HL-60/S4 treated with phorbol 12-myristate 13-acetate at 8.2 ng/mL for 4 days and 3 days (cell line): ENCODE data around the gene ST6GALNAC4.

Source experiments
- in situ Hi-C: fragments of 300-500 bp; cut with MboI; formaldehyde crosslinking; loops from 2 replicates; pipeline ENCODE4 v1.15.0; 2022; ENCODE audit warnings: low sequenced_read_pairs

The ST6GALNAC4 gene

GRCh38 chr9:127947841-127948710 lies 31.2 kb upstream of the ST6GALNAC4 start:
- in situ Hi-C loops, result loop anchor here (25.0 kb wide), 1 partner anchor 89 kb away; no protein-coding TSS in a partner anchor

- in situ Hi-C loops, result loop anchor here (25.0 kb wide), 1 partner anchor 91 kb away; no protein-coding TSS in a partner anchor
These were observed 29.9 kb upstream of the ST6GALNAC4 start for GRCh38 chr9:127946728-127947127.

GRCh38 chr9:127945942-127946341 lies 29.1 kb upstream of the ST6GALNAC4 start:
- in situ Hi-C loops, result loop anchor here (25.0 kb wide), 1 partner anchor 91 kb away; no protein-coding TSS in a partner anchor

GRCh38 chr9:127945338-127945737 lies 28.5 kb upstream of the ST6GALNAC4 start:
- in situ Hi-C loops, result loop anchor here (25.0 kb wide), 1 partner anchor 92 kb away; no protein-coding TSS in a partner anchor

GRCh38 chr9:127944586-127945218 lies 27.9 kb upstream of the ST6GALNAC4 start:
- in situ Hi-C loops, result loop anchor here (25.0 kb wide), 1 partner anchor 93 kb away; no protein-coding TSS in a partner anchor

- in situ Hi-C loops, result loop anchor here (25.0 kb wide), 1 partner anchor 94 kb away; no protein-coding TSS in a partner anchor
These were observed 26.9 kb upstream of the ST6GALNAC4 start for GRCh38 chr9:127943731-127944144.

GRCh38 chr9:127943011-127943662 lies 26.3 kb upstream of the ST6GALNAC4 start:
- in situ Hi-C loops, result loop anchor here (25.0 kb wide), 1 partner anchor 94 kb away; no protein-coding TSS in a partner anchor

GRCh38 chr9:127942216-127943010 lies 25.6 kb upstream of the ST6GALNAC4 start:
- in situ Hi-C loops, result loop anchor here (25.0 kb wide), 1 partner anchor 95 kb away; no protein-coding TSS in a partner anchor

- in situ Hi-C loops, result loop anchor here (25.0 kb wide), 1 partner anchor 95 kb away; no protein-coding TSS in a partner anchor
These were observed 25.0 kb upstream of the ST6GALNAC4 start for GRCh38 chr9:127941961-127942215.

- in situ Hi-C loops, result loop anchor here (25.0 kb wide), 1 partner anchor 96 kb away; no protein-coding TSS in a partner anchor
These were observed 24.5 kb upstream of the ST6GALNAC4 start for GRCh38 chr9:127941062-127941960.

GRCh38 chr9:127940593-127940992 lies 23.8 kb upstream of the ST6GALNAC4 start:
- in situ Hi-C loops, result loop anchor here (25.0 kb wide), 1 partner anchor 97 kb away; no protein-coding TSS in a partner anchor

- in situ Hi-C loops, result loop anchor here (10.0 to 25.0 kb wide), 2 partner anchors 63 to 99 kb away; partner anchors contain the start of gene AK1
These were observed 21.5 kb upstream of the ST6GALNAC4 start for GRCh38 chr9:127938298-127938690.

- in situ Hi-C loops, result loop anchor here (10.0 to 25.0 kb wide), 2 partner anchors 63 to 100 kb away; partner anchors contain the start of gene AK1
These were observed 20.8 kb upstream of the ST6GALNAC4 start, which contains the start of gene DPM2 for GRCh38 chr9:127937388-127938297. TSS of gene DPM2 (minus strand) at chr9:127937854. CDS start at chr9:127937820, 34 bp downstream.

GRCh38 chr9:127937056-127937387 lies 20.2 kb upstream of the ST6GALNAC4 start:
- in situ Hi-C loops, result loop anchor here (10.0 to 25.0 kb wide), 2 partner anchors 62 to 100 kb away; partner anchors contain the start of gene AK1

GRCh38 chr9:127936347-127936852 lies 19.6 kb upstream of the ST6GALNAC4 start:
- in situ Hi-C loops, result loop anchor here (10.0 to 25.0 kb wide), 2 partner anchors 62 to 101 kb away; partner anchors contain the start of gene AK1

- in situ Hi-C loops, result loop anchor here (10.0 to 25.0 kb wide), 2 partner anchors 61 to 102 kb away; partner anchors contain the start of gene AK1
These were observed 19.0 kb upstream of the ST6GALNAC4 start for GRCh38 chr9:127935765-127936221.

GRCh38 chr9:127934986-127935385 lies 18.1 kb upstream of the ST6GALNAC4 start:
- in situ Hi-C loops, result loop anchor here (10.0 to 25.0 kb wide), 2 partner anchors 60 to 102 kb away; partner anchors contain the start of gene AK1
